KMS-11 (cell line): ENCODE measurements around the gene VAMP5.

ENCODE experiments used
- H2AFZ ChIP-seq: fragments of 200-600 bp; sonication (generic); 2 replicates; pipeline ENCODE4 v1.6.1; 2016; ENCODE audit warnings: antibody characterized with exemption, mixed run types, low read depth
- H3K27ac ChIP-seq: fragments of 200-600 bp; sonication (generic); 2 replicates; pipeline ENCODE4 v1.6.1; 2016; ENCODE audit warnings: mild to moderate bottlenecking, mixed run types
- H3K27me3 ChIP-seq: fragments of 200-600 bp; sonication (generic); 2 replicates; pipeline ENCODE4 v1.6.1; 2017; ENCODE audit warnings: mild to moderate bottlenecking, low read depth, mixed run types, moderate library complexity; ENCODE audit not compliant: insufficient read depth
- H3K36me3 ChIP-seq: fragments of 200-600 bp; sonication (generic); 2 replicates; pipeline ENCODE4 v1.6.1; 2017; ENCODE audit warnings: mild to moderate bottlenecking, mixed run types; ENCODE audit not compliant: insufficient read depth
- H3K4me1 ChIP-seq: fragments of 200-600 bp; sonication (generic); 2 replicates; pipeline ENCODE4 v1.6.1; 2016; ENCODE audit warnings: mild to moderate bottlenecking, low read depth, mixed run types; ENCODE audit not compliant: poor library complexity, severe bottlenecking
- H3K4me2 ChIP-seq: fragments of 200-600 bp; sonication (generic); 2 replicates; pipeline ENCODE4 v1.7.0; 2016; ENCODE audit warnings: mild to moderate bottlenecking, mixed run types
- H3K4me3 ChIP-seq: fragments of 200-600 bp; sonication (generic); IDR thresholded peaks from 2 replicates; pipeline ENCODE4 v1.6.1; 2017; ENCODE audit warnings: low read depth, low read length, mixed read lengths; ENCODE audit not compliant: insufficient read depth
- H3K79me2 ChIP-seq: fragments of 200-600 bp; sonication (generic); 2 replicates; pipeline ENCODE4 v1.6.1; 2016; ENCODE audit warnings: low read depth, mixed run types; ENCODE audit not compliant: insufficient read depth
- H3K9ac ChIP-seq: fragments of 200-600 bp; sonication (generic); 2 replicates; pipeline ENCODE4 v1.6.1; 2016; ENCODE audit warnings: mild to moderate bottlenecking, mixed run types
- H4K20me1 ChIP-seq: fragments of 200-600 bp; sonication (generic); 2 replicates; pipeline ENCODE4 v1.6.1; 2016; ENCODE audit warnings: mild to moderate bottlenecking, mixed run types; ENCODE audit not compliant: insufficient read depth
- TF ChIP-seq, protein P1 (sequence below): fragments of 200-600 bp; sonication (generic); conservative IDR thresholded peaks from 2 replicates; pipeline ENCODE4 v1.6.1; 2017; ENCODE audit warnings: low read depth, mild to moderate bottlenecking, antibody characterized with exemption, low read length, moderate library complexity, mixed read lengths

The VAMP5 gene

DNA sequence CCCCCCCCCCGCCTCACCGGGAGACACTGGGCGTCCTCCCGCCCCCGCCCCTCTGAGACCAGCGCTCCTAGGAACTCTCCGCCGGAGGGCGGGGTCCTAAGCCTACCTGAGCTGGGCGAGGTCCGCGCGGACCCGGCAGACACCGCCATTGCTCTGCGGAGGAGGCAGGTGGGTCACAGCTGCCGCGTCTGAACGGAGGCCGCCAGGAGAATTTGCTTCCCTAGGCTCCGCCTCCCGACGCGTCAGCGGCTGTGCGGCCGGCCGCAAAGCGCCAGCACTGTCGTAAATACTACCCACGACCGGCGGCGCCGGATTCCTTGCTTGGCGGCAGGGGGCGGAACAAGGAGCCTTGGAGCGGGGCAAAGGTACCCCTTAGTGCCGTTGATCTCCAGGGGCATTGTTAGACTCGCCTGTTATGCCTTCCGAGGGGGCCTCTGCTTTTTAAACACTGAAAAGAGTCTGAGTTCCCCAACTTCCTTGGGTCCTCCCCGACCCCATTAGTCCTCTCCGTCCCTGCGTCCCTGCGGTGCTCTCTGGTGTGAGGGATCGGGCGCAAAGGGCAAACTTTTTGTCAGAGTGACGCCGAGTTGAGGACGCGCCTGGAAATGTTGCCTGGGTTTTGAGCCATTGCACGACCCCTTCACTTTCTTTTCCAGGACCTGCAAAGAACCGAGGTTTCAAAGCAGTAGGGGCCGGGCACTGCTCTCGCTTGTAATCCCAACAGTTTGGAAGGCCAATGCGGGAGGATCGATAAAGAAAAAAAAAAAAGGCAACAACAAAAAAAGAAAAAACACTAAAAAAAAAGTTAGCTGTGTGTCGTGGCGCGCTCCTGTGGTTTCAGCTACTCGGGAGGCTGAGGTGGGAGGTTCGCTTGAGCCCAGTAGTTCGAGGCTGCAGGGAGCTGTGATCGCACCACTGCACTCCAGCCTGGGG is 22.7 kb upstream of the VAMP5 start, which contains the start of gene GGCX:
Gene GGCX, minus strand, starts transcription at position 214 of the 933 bp plus-strand sequence. Its CDS starts 65 bp downstream, at position 149.
- Histone ChIP-seq H2AFZ (peak within 1 kb of the TSS; percentile 86), H3K36me3 (no peaks in the 10 kb centered on the region), H3K27me3 (no peaks in the 10 kb centered on the region), H3K4me2 (peak within 1 kb of the TSS; percentile 90), H4K20me1 (no peaks in the 10 kb centered on the region), H3K27ac (peak within 1 kb of the TSS; percentile 42; the same call in 1 of the 2 replicates), H3K9ac (peak within 1 kb of the TSS; percentile 54; the same call in 1 of the 2 replicates), H3K4me1 (peaks cover 13% of the 10 kb centered on the region), H3K4me3 (peak within 1 kb of the TSS; percentile 76), H3K79me2 (peaks cover 14% of the 10 kb centered on the region)
- TF ChIP-seq, protein P1, sequence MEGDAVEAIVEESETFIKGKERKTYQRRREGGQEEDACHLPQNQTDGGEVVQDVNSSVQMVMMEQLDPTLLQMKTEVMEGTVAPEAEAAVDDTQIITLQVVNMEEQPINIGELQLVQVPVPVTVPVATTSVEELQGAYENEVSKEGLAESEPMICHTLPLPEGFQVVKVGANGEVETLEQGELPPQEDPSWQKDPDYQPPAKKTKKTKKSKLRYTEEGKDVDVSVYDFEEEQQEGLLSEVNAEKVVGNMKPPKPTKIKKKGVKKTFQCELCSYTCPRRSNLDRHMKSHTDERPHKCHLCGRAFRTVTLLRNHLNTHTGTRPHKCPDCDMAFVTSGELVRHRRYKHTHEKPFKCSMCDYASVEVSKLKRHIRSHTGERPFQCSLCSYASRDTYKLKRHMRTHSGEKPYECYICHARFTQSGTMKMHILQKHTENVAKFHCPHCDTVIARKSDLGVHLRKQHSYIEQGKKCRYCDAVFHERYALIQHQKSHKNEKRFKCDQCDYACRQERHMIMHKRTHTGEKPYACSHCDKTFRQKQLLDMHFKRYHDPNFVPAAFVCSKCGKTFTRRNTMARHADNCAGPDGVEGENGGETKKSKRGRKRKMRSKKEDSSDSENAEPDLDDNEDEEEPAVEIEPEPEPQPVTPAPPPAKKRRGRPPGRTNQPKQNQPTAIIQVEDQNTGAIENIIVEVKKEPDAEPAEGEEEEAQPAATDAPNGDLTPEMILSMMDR = 0 out of 2 replicates have a peak, but pooled peaks have one; percentile 3

DNA sequence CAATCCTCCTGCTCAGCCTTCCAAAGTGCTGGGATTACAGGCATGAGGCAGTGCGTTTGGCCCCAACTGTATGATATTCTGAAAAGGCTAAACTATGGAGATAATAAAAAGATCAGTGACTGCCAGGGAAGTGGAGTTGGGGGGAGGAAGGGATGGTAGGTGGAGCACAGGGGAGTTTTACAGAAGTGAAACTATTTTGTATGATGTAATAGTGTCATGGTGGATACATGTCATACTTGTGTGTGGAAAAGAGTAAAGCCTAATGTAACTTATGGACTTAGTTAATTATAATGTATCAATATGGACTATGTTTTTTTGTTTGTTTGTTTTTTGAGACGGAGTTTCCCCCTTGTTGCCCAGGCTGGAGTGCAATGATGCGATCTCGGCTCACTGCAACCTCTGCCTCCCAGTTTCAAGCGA is 20.1 kb upstream of the VAMP5 start:
- Histone ChIP-seq H3K4me3 (no peak overlapping the region), H3K9ac (no peak overlapping the region), H3K4me1 (peaks cover 13% of the 10 kb centered on the region), H3K27me3 (no peaks in the 10 kb centered on the region), H2AFZ (no peak overlapping the region), H4K20me1 (no peaks in the 10 kb centered on the region), H3K4me2 (no peak overlapping the region), H3K36me3 (no peaks in the 10 kb centered on the region), H3K79me2 (peaks cover 14% of the 10 kb centered on the region), H3K27ac (no peak overlapping the region)
- TF ChIP-seq, protein P1 = no peak

DNA sequence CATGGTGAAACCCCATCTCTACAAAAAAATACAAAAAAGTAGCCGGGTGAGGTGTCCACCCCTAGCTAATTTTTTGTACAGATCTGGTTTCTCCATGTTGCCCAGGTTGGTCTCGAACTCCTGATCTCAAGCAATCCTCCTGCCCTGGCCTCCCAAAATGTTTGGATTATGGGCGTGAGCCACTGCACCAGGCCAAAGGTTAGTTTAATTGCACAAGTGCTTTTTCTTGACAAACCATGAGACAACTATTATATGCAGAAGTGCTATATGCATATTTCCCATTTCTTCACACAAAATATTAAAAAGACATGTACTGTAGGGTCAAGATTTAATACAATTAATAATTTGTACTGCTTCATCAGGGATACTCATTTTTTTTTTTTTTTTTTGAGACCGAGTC is 18.0 kb upstream of the VAMP5 start:
- H3K27me3 ChIP-seq = no peaks in the 10 kb centered on the region; the same call in 1 of the 2 replicates
- H3K4me1 ChIP-seq = peaks cover 2% of the 10 kb centered on the region
- no peak overlapping the region for H2AFZ ChIP-seq
- no peak overlapping the region for H3K9ac ChIP-seq
- H3K36me3 ChIP-seq = no peaks in the 10 kb centered on the region
- H4K20me1 ChIP-seq = no peaks in the 10 kb centered on the region
- no peak overlapping the region for H3K27ac ChIP-seq
- no peak overlapping the region for H3K4me3 ChIP-seq
- TF ChIP-seq, protein P1 = no peak
- no peak overlapping the region for H3K4me2 ChIP-seq
- no peaks in the 10 kb centered on the region for H3K79me2 ChIP-seq

DNA sequence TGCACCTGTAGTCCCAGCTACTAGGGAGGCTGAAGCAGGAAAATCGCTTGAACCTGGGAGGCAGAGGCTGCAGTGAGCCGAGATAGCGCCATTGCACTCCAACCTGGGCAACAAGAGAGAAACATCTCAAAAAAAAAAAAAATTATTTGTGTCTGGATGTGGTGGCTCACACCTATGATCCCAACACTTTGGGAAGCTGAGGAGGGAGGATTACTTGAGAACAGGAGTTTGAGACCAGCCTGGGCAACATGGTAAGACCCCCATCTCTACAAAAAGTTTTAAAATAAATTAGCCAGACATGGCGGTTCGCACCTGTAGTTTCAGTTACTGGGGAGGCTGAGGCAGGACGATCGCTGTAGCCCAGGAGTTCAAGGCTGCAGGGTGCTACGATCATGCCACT is 8.5 kb upstream of the VAMP5 start:
- peaks cover 11% of the 10 kb centered on the region; the same call in 1 of the 2 replicates for H3K27me3 ChIP-seq
- no peak overlapping the region for H3K27ac ChIP-seq
- no peak overlapping the region for H3K4me3 ChIP-seq
- H3K9ac ChIP-seq = no peak overlapping the region
- no peaks in the 10 kb centered on the region for H3K4me1 ChIP-seq
- no peaks in the 10 kb centered on the region for H4K20me1 ChIP-seq
- TF ChIP-seq, protein P1 = no peak
- H3K36me3 ChIP-seq = no peaks in the 10 kb centered on the region
- H3K79me2 ChIP-seq = no peaks in the 10 kb centered on the region
- H3K4me2 ChIP-seq = no peak overlapping the region
- no peak overlapping the region for H2AFZ ChIP-seq
